WTC11 (cell line): ENCODE data around the gene SYT8. TPM values are rescaled to one million over a fixed set of nuclear protein-coding genes. Genes with fewer than 3 reads are reported as not detected.

Source experiments
- ATAC-seq: fragments of 200-7000 bp; cut with Tn5 transposase; 2 replicates; pipeline ENCODE4 v1.10.0; 2021; ENCODE audit warnings: mild to moderate bottlenecking, moderate library complexity
- CTCF ChIA-PET: fragments of 300-600 bp; sonication (Branson Sonifier 250); formaldehyde crosslinking; loops from one replicate; lab custom pipeline; 2021; ENCODE audit warnings: antibody characterized with exemption; lab: Charles Lee
- POLR2A ChIA-PET: fragments of 350-600 bp; sonication (Branson Sonifier 250); formaldehyde crosslinking; loops from one replicate; lab custom pipeline; 2021; ENCODE audit warnings: antibody characterized with exemption; lab: Charles Lee
- DNase-seq: peaks from one replicate; pipeline ENCODE4 v3.0.0; 2021; ENCODE audit warnings: low spot score
- H3K27ac Mint-ChIP-seq: 2 replicates; pipeline ENCODE4 v1.8.0; 2021; ENCODE audit warnings: mixed read lengths
- H3K27me3 Mint-ChIP-seq: 2 replicates; pipeline ENCODE4 v1.8.0; 2021; ENCODE audit warnings: low read depth, mild to moderate bottlenecking, moderate library complexity, mixed read lengths
- H3K36me3 Mint-ChIP-seq: 2 replicates; pipeline ENCODE4 v1.8.0; 2021; ENCODE audit warnings: mixed read lengths
- H3K4me1 Mint-ChIP-seq: 2 replicates; pipeline ENCODE4 v1.8.0; 2022; ENCODE audit warnings: mixed read lengths
- H3K4me3 Mint-ChIP-seq: 2 replicates; pipeline ENCODE4 v1.8.0; 2021; ENCODE audit warnings: mild to moderate bottlenecking, moderate library complexity, mixed read lengths
- H3K9me3 Mint-ChIP-seq: 2 replicates; pipeline ENCODE4 v1.8.0; 2021; ENCODE audit warnings: mixed read lengths
- CDX4 ChIP-seq: fragments of 250-450 bp; sonication (Bioruptor Pico); IDR thresholded peaks from 2 replicates; pipeline ENCODE4 v1.9.0; 2021; ENCODE audit warnings: moderate library complexity, mild to moderate bottlenecking, inconsistent platforms, borderline replicate concordance
- E2F4 ChIP-seq: sonication (generic); formaldehyde crosslinking; IDR thresholded peaks from 2 replicates; pipeline ENCODE4 v1.8.1; 2022; ENCODE audit warnings: low read depth, mild to moderate bottlenecking, moderate library complexity, missing genetic modification reagents, borderline replicate concordance
- ELF4 ChIP-seq: sonication (generic); formaldehyde crosslinking; IDR thresholded peaks from 2 replicates; pipeline ENCODE4 v1.8.1; 2022; ENCODE audit warnings: low read depth, mild to moderate bottlenecking, moderate library complexity, missing genetic modification reagents
- EMX1 ChIP-seq: fragments of 250-450 bp; sonication (Bioruptor Pico); IDR thresholded peaks from 2 replicates; pipeline ENCODE4 v1.8.0; 2021; ENCODE audit warnings: mild to moderate bottlenecking
- ESRRA ChIP-seq: sonication (generic); formaldehyde crosslinking; IDR thresholded peaks from 2 replicates; pipeline ENCODE4 v1.8.1; 2022; ENCODE audit warnings: mild to moderate bottlenecking, missing genetic modification reagents, borderline replicate concordance
- FOXP4 ChIP-seq: sonication (generic); formaldehyde crosslinking; IDR thresholded peaks from 2 replicates; pipeline ENCODE4 v1.8.0; 2022; ENCODE audit warnings: mild to moderate bottlenecking, missing genetic modification reagents
- GRHL2 ChIP-seq: fragments of 250-450 bp; sonication (Bioruptor Pico); IDR thresholded peaks from 2 replicates; pipeline ENCODE4 v1.8.0; 2022; ENCODE audit warnings: mild to moderate bottlenecking, moderate library complexity; ENCODE audit not compliant: insufficient replicate concordance, severe bottlenecking
- HMGA2 ChIP-seq: fragments of 250-450 bp; sonication (Bioruptor Pico); IDR thresholded peaks from 2 replicates; pipeline ENCODE4 v1.4.0; 2021; ENCODE audit warnings: mild to moderate bottlenecking, moderate library complexity
- MXD4 ChIP-seq: fragments of 250-450 bp; sonication (Bioruptor Pico); IDR thresholded peaks from 2 replicates; pipeline ENCODE4 v1.8.0; 2021; ENCODE audit warnings: mild to moderate bottlenecking, moderate library complexity, borderline replicate concordance
- NFATC4 ChIP-seq: fragments of 250-450 bp; sonication (Bioruptor Pico); IDR thresholded peaks from 2 replicates; pipeline ENCODE4 v1.9.0; 2021; ENCODE audit warnings: mild to moderate bottlenecking
- NR1H2 ChIP-seq: sonication (generic); formaldehyde crosslinking; IDR thresholded peaks from 2 replicates; pipeline ENCODE4 v1.9.0; 2021; ENCODE audit warnings: mild to moderate bottlenecking, moderate library complexity, missing genetic modification reagents
- NR2C2 ChIP-seq: sonication (generic); formaldehyde crosslinking; IDR thresholded peaks from 2 replicates; pipeline ENCODE4 v1.8.0; 2022; ENCODE audit warnings: mild to moderate bottlenecking, missing genetic modification reagents
- USF1 ChIP-seq: sonication (generic); formaldehyde crosslinking; IDR thresholded peaks from 2 replicates; pipeline ENCODE4 v1.8.0; 2022; ENCODE audit warnings: mild to moderate bottlenecking, missing genetic modification reagents
- USF2 ChIP-seq: sonication (generic); formaldehyde crosslinking; IDR thresholded peaks from 2 replicates; pipeline ENCODE4 v1.8.1; 2023; ENCODE audit warnings: mild to moderate bottlenecking, missing genetic modification reagents, moderate library complexity
- ZBTB43 ChIP-seq: sonication (generic); formaldehyde crosslinking; IDR thresholded peaks from 2 replicates; pipeline ENCODE4 v1.8.1; 2023; ENCODE audit warnings: mild to moderate bottlenecking, missing genetic modification reagents
- total RNA-seq: library from RNA; stranded (reverse); gene quantifications from 3 replicates; pipeline ENCODE4 v1.2.3, GENCODE V29; 2021

SYT8 gene
- total RNA-seq, 1 experiment from 2014 or later, result 0.37 TPM

GRCh38 chr11:1859004-1859403 lies 24.2 kb downstream of the SYT8 start:
- CTCF ChIA-PET, result interaction anchor here (1.6 to 2.4 kb wide), 2 partner anchors 17 to 23 kb away, joined by 3 to 6 read pairs; no protein-coding TSS in a partner anchor
- Mint-ChIP-seq H3K27me3 (no peaks in the 10 kb centered on the region), H3K4me3 (no peak overlapping the region), H3K27ac (no peak overlapping the region)
- no peak for ATAC-seq
- DNase-seq, result no peak
- POLR2A ChIA-PET, result no interaction called here
- no peak for TF ChIP-seq NR2C2 (CRISPR knock-in tag)
- no peak for TF ChIP-seq NR1H2 (CRISPR knock-in tag)
- TF ChIP-seq NFATC4 (CRISPR knock-in tag), result no peak
- TF ChIP-seq EMX1 (CRISPR knock-in tag), result no peak
- TF ChIP-seq FOXP4 (CRISPR knock-in tag), result no peak
- no peak for TF ChIP-seq ELF4
- TF ChIP-seq USF2 (CRISPR knock-in tag), result no peak
- TF ChIP-seq ZBTB43 (CRISPR knock-in tag), result no peak
- no peak for TF ChIP-seq CDX4 (CRISPR knock-in tag)
- no peak for TF ChIP-seq E2F4 (CRISPR knock-in tag)
- no peak for TF ChIP-seq MXD4 (CRISPR knock-in tag)
- TF ChIP-seq GRHL2 (CRISPR knock-in tag), result no peak
- TF ChIP-seq, all 79 proteins: peak for 0
- Mint-ChIP-seq H3K9me3 (no peaks in the 10 kb centered on the region), H3K4me1 (no peaks in the 10 kb centered on the region; the same call in 1 of the 2 replicates), H3K36me3 (no peaks in the 10 kb centered on the region)

- ChIA-PET CTCF (no interaction called here), POLR2A (no interaction called here)
- DNase-seq (no peak), ATAC-seq (no peak)
- Mint-ChIP-seq H3K4me3 (no peak overlapping the region), H3K9me3 (no peaks in the 10 kb centered on the region), H3K27ac (no peak overlapping the region), H3K27me3 (no peaks in the 10 kb centered on the region), H3K36me3 (no peaks in the 10 kb centered on the region), H3K4me1 (no peaks in the 10 kb centered on the region; the same call in 1 of the 2 replicates)
- TF ChIP-seq USF1 (CRISPR knock-in tag), result no peak
- TF ChIP-seq EMX1 (CRISPR knock-in tag), result no peak
- no peak for TF ChIP-seq HMGA2
- TF ChIP-seq ESRRA (CRISPR knock-in tag), result no peak
Measured at GRCh38 chr11:1860108-1860507, 25.3 kb downstream of the SYT8 start.
